PC-3 (cell line): Measurements from ENCODE around the gene NOMO2. TPM values are rescaled to one million over a fixed set of nuclear protein-coding genes. Genes with fewer than 3 reads are reported as not detected.
"Not testable (repeated sequence)": the region's sequence is repeated elsewhere in the genome, so short reads cannot be mapped to it uniquely, and the experiment has no call there.

Experiments
- ATAC-seq: fragments of 200-7000 bp; cut with Tn5 transposase; 2 replicates; pipeline ENCODE4 v1.9.1; 2020; ENCODE audit warnings: mild to moderate bottlenecking, moderate library complexity
- BruUV-seq: library from RNA; stranded (reverse); fragments of 400-500 nt; replicated peaks from 2 replicates; lab custom pipeline; 2021; lab: Mats Ljungman, UMichigan
- CTCF ChIA-PET: fragments of 300-600 bp; sonication (Branson Sonifier 250); formaldehyde crosslinking; loops from one replicate; lab custom pipeline; 2022; ENCODE audit warnings: antibody characterized with exemption; lab: Charles Lee
- POLR2A ChIA-PET: fragments of 300-600 bp; sonication (Branson Sonifier 250); formaldehyde crosslinking; loops from one replicate; lab custom pipeline; 2022; ENCODE audit warnings: antibody characterized with exemption; ENCODE audit not compliant: unreplicated experiment; lab: Charles Lee
- DNase-seq: peaks from one replicate; pipeline ENCODE4 v3.0.0-alpha.2; 2015
- H2AFZ ChIP-seq: fragments of 300-600 bp; sonication (generic); 2 replicates; pipeline ENCODE4 v1.6.0; 2016; ENCODE audit warnings: antibody characterized with exemption, low read length
- H3F3A ChIP-seq: fragments of 300-600 bp; sonication (generic); one replicate; pipeline ENCODE4 v1.6.0; 2017; ENCODE audit warnings: antibody characterized with exemption, low read length, control low read depth, mild to moderate bottlenecking; ENCODE audit not compliant: unreplicated experiment
- H3K27ac ChIP-seq: fragments of 300-600 bp; sonication (generic); 2 replicates; pipeline ENCODE4 v1.5.1; 2016; ENCODE audit warnings: mild to moderate bottlenecking, low read length
- H3K27me3 ChIP-seq: fragments of 300-600 bp; sonication (generic); 2 replicates; pipeline ENCODE4 v1.6.1; 2016; ENCODE audit warnings: low read length, mixed read lengths
- H3K36me3 ChIP-seq: fragments of 300-600 bp; sonication (generic); 2 replicates; pipeline ENCODE4 v1.6.1; 2016; ENCODE audit warnings: low read depth, mixed run types, low read length, mixed read lengths
- H3K4me1 ChIP-seq: fragments of 300-600 bp; sonication (generic); 2 replicates; pipeline ENCODE4 v1.5.1; 2016; ENCODE audit warnings: low read length; ENCODE audit not compliant: insufficient read depth
- H3K4me2 ChIP-seq: fragments of 300-600 bp; sonication (generic); 2 replicates; pipeline ENCODE4 v1.6.0; 2016; ENCODE audit warnings: low read length
- H3K4me3 ChIP-seq: fragments of 300-600 bp; sonication (generic); 2 replicates; pipeline ENCODE4 v1.5.1; 2016; ENCODE audit warnings: mild to moderate bottlenecking, low read length, mixed read lengths
- H3K79me2 ChIP-seq: fragments of 300-600 bp; sonication (generic); 2 replicates; pipeline ENCODE4 v1.6.1; 2017; ENCODE audit warnings: low read length, mixed read lengths
- H3K9ac ChIP-seq: fragments of 300-600 bp; sonication (generic); 2 replicates; pipeline ENCODE4 v1.6.0; 2016; ENCODE audit warnings: mild to moderate bottlenecking, low read length
- H3K9me2 ChIP-seq: fragments of 300-600 bp; sonication (generic); replicated peaks from 2 replicates; pipeline ENCODE4 v1.6.1; 2016; ENCODE audit warnings: mixed run types, low read length, mixed read lengths
- H3K9me3 ChIP-seq: fragments of 300-600 bp; sonication (generic); 2 replicates; pipeline ENCODE4 v1.6.1; 2016; ENCODE audit warnings: low read length, mixed read lengths
- H4K20me1 ChIP-seq: fragments of 300-600 bp; sonication (generic); 2 replicates; pipeline ENCODE4 v1.6.1; 2016; ENCODE audit warnings: low read length, mixed read lengths
- intact Hi-C: fragments of 100-400 bp; cut with micrococcal nuclease; formaldehyde crosslinking; loops from 2 replicates; pipeline ENCODE4 v1.9.0; 2023
- total RNA-seq: library from RNA; depleted of rRNA; stranded (reverse); fragments of >200 nt; gene quantifications from 2 replicates; pipeline ENCODE4 v1.2.3, GENCODE V29; 2014

The NOMO2 gene
- total RNA-seq, 1 experiment from 2014 or later: 121 TPM

- H3K79me2 ChIP-seq, H4K20me1 ChIP-seq, POLR2A ChIA-PET, H3F3A ChIP-seq, H3K4me3 ChIP-seq, DNase-seq, H3K9me2 ChIP-seq, H3K4me2 ChIP-seq, H3K27me3 ChIP-seq, intact Hi-C loops, H3K27ac ChIP-seq, BruUV-seq, H2AFZ ChIP-seq, ATAC-seq, H3K9ac ChIP-seq, CTCF ChIA-PET, H3K4me1 ChIP-seq, H3K9me3 ChIP-seq, H3K36me3 ChIP-seq: not testable (repeated sequence)
Measured at GRCh38 chr16:18597734-18598133, 35.8 kb upstream of the NOMO2 start.

GRCh38 chr16:18597319-18597718 is 35.4 kb upstream of the NOMO2 start:
- H3F3A ChIP-seq, H3K4me3 ChIP-seq, H3K4me2 ChIP-seq, DNase-seq, BruUV-seq, intact Hi-C loops, H3K79me2 ChIP-seq, CTCF ChIA-PET, H2AFZ ChIP-seq, H3K4me1 ChIP-seq, H3K36me3 ChIP-seq, H3K9me2 ChIP-seq, H3K27ac ChIP-seq, H3K9me3 ChIP-seq, ATAC-seq, H4K20me1 ChIP-seq, H3K27me3 ChIP-seq, H3K9ac ChIP-seq, POLR2A ChIA-PET: not testable (repeated sequence)

- H3K4me1 ChIP-seq: not testable (repeated sequence)
Measured at GRCh38 chr16:18595796-18596195, 33.9 kb upstream of the NOMO2 start.

GRCh38 chr16:18594880-18595279 is 33.0 kb upstream of the NOMO2 start:
- POLR2A ChIA-PET, H2AFZ ChIP-seq, BruUV-seq, H3K9me2 ChIP-seq, H3K4me1 ChIP-seq, H3K4me2 ChIP-seq, H3K9me3 ChIP-seq, H3K79me2 ChIP-seq, H3K27ac ChIP-seq, intact Hi-C loops, H4K20me1 ChIP-seq, H3K9ac ChIP-seq, CTCF ChIA-PET, H3K36me3 ChIP-seq, H3K27me3 ChIP-seq, H3F3A ChIP-seq, H3K4me3 ChIP-seq: not testable (repeated sequence)
- DNase-seq (peak; percentile 65), ATAC-seq (peak; percentile 66)

More at GRCh38 chr16:18595796-18596195, 33.9 kb upstream of the NOMO2 start:
- intact Hi-C loops, H3K27ac ChIP-seq, H3K79me2 ChIP-seq, POLR2A ChIA-PET, CTCF ChIA-PET, DNase-seq, H3K9me2 ChIP-seq, ATAC-seq, H3K36me3 ChIP-seq, H2AFZ ChIP-seq, H3K9ac ChIP-seq, H4K20me1 ChIP-seq, H3F3A ChIP-seq, H3K27me3 ChIP-seq, H3K9me3 ChIP-seq, H3K4me3 ChIP-seq, H3K4me2 ChIP-seq, BruUV-seq: not testable (repeated sequence)

- POLR2A ChIA-PET, H4K20me1 ChIP-seq: not testable (repeated sequence)
- DNase-seq: peak; percentile 1
Measured at GRCh38 chr16:18593904-18594303, 32.0 kb upstream of the NOMO2 start.

GRCh38 chr16:18592982-18593381 is 31.1 kb upstream of the NOMO2 start:
- H3K79me2 ChIP-seq, BruUV-seq, intact Hi-C loops, H3K9me2 ChIP-seq, ATAC-seq, H4K20me1 ChIP-seq, H3K4me3 ChIP-seq, H3K4me2 ChIP-seq, H2AFZ ChIP-seq, H3K4me1 ChIP-seq, H3K27me3 ChIP-seq, DNase-seq, POLR2A ChIA-PET, CTCF ChIA-PET, H3K9me3 ChIP-seq, H3K36me3 ChIP-seq, H3K27ac ChIP-seq, H3F3A ChIP-seq, H3K9ac ChIP-seq: not testable (repeated sequence)

More at GRCh38 chr16:18593904-18594303, 32.0 kb upstream of the NOMO2 start:
- H3K27ac ChIP-seq, BruUV-seq, H3K4me3 ChIP-seq, H3K27me3 ChIP-seq, H3K36me3 ChIP-seq, H2AFZ ChIP-seq, H3K9ac ChIP-seq, H3K4me1 ChIP-seq, H3K79me2 ChIP-seq, H3K9me2 ChIP-seq, ATAC-seq, H3F3A ChIP-seq, CTCF ChIA-PET, H3K9me3 ChIP-seq, intact Hi-C loops, H3K4me2 ChIP-seq: not testable (repeated sequence)

GRCh38 chr16:18591908-18592307 is 30.0 kb upstream of the NOMO2 start:
- H3K9me3 ChIP-seq, H3K4me2 ChIP-seq, POLR2A ChIA-PET, H3K9me2 ChIP-seq, intact Hi-C loops, H3F3A ChIP-seq, CTCF ChIA-PET, H3K27me3 ChIP-seq, H3K4me1 ChIP-seq, H4K20me1 ChIP-seq, H3K4me3 ChIP-seq, H2AFZ ChIP-seq, H3K27ac ChIP-seq, H3K36me3 ChIP-seq, ATAC-seq, H3K79me2 ChIP-seq, H3K9ac ChIP-seq, BruUV-seq: not testable (repeated sequence)
- DNase-seq: peak; percentile 12
